ENCODE measurements around the gene YES1.

GRCh38 chr18:766550-766860 is 45.5 kb downstream of the YES1 start:
- TF ChIP-seq ZNF274 (IDR thresholded peaks at IDR 0.05; ENCODE audit: low read depth, low read length) = no peak
- no peak for TF ChIP-seq SUZ12 (IDR thresholded peaks at IDR 0.05; ENCODE audit: extremely low read depth, insufficient read depth, insufficient read length)
- no peak for TF ChIP-seq YY1 (IDR thresholded peaks at IDR 0.05; ENCODE audit: insufficient read depth, insufficient read length)
